Measurements from ENCODE around the gene DNAJC25.

- no peak for TF ChIP-seq CTCF (IDR thresholded peaks at IDR 0.05; ENCODE audit: control extremely low read depth in 1 of 3, insufficient read depth in 1 of 3, low read depth in 1 of 3, low read length in 3 of 3)
- TF ChIP-seq NANOG (IDR thresholded peaks at IDR 0.05; ENCODE audit: insufficient read depth, low read depth, low read length, poor library complexity, severe bottlenecking): no peak
- TF ChIP-seq BRCA1 (IDR thresholded peaks at IDR 0.05; ENCODE audit: low read depth, low read length): no peak
- no peak for TF ChIP-seq JUN (IDR thresholded peaks at IDR 0.05; ENCODE audit: low read depth, low read length)
- no peak for TF ChIP-seq CHD2 (IDR thresholded peaks at IDR 0.05; ENCODE audit: low read length)
- TF ChIP-seq HDAC2 (IDR thresholded peaks at IDR 0.05; ENCODE audit: borderline replicate concordance in 1 of 2, low read depth in 2 of 2, low read length in 2 of 2): no peak
- TF ChIP-seq EP300 (IDR thresholded peaks at IDR 0.05; ENCODE audit: borderline replicate concordance in 1 of 2, low read depth in 2 of 2, low read length in 2 of 2): no peak
- no peak for TF ChIP-seq POLR2A (IDR thresholded peaks at IDR 0.05; ENCODE audit: control extremely low read depth in 1 of 2, low read depth in 2 of 2, low read length in 2 of 2)
- no peak for TF ChIP-seq CREB1 (IDR thresholded peaks at IDR 0.05)
Observed at GRCh38 chr9:111588846-111589245, 42.3 kb upstream of the DNAJC25 start.
